IMR-90 (cell line): ENCODE measurements around the gene XPC. TPM values are rescaled to one million over a fixed set of nuclear protein-coding genes. Genes with fewer than 3 reads are reported as not detected.

Experiments used
- ATAC-seq: fragments of 200-7000 bp; cut with Tn5 transposase; 2 replicates; pipeline ENCODE4 v1.9.1; 2020; ENCODE audit warnings: low read depth, mild to moderate bottlenecking, moderate library complexity
- BruUV-seq: library from RNA; stranded (reverse); fragments of 400-500 nt; replicated peaks from 2 replicates; lab custom pipeline; 2021; lab: Mats Ljungman, UMichigan
- CTCF ChIA-PET: fragments of 300-600 bp; formaldehyde crosslinking; extraction: SDS; loops from one replicate; lab custom pipeline; 2021; ENCODE audit warnings: antibody characterized with exemption; lab: Yijun Ruan, JAX
- POLR2A ChIA-PET: fragments of 300-600 bp; sonication (Branson Sonifier 250); formaldehyde crosslinking; loops from one replicate; lab custom pipeline; 2022; ENCODE audit warnings: antibody characterized with exemption; ENCODE audit not compliant: unreplicated experiment; lab: Charles Lee
- DNase-seq: peaks from one replicate; pipeline ENCODE4 v3.0.0; 2013
- H2AFZ ChIP-seq: replicated peaks from 2 replicates; pipeline ENCODE3; 2013; ENCODE audit warnings: low read length, mild to moderate bottlenecking; ENCODE audit not compliant: poor library complexity
- H2AK5ac ChIP-seq: 2 replicates; pipeline ENCODE4 v1.6.1; 2013; ENCODE audit warnings: low read depth, low read length, inconsistent platforms
- H2AK9ac ChIP-seq: replicated peaks from 2 replicates; pipeline ENCODE3; 2013; ENCODE audit warnings: mild to moderate bottlenecking, low read depth, low read length, moderate library complexity; ENCODE audit not compliant: poor library complexity
- H2BK120ac ChIP-seq: 2 replicates; pipeline ENCODE4 v1.6.1; 2013; ENCODE audit warnings: low read depth, low read length, inconsistent platforms
- H2BK15ac ChIP-seq: 3 replicates; pipeline ENCODE4 v1.6.1; 2013; ENCODE audit warnings: low read depth, low read length, inconsistent platforms
- H2BK20ac ChIP-seq: 2 replicates; pipeline ENCODE4 v1.6.1; 2013; ENCODE audit warnings: low read depth, mild to moderate bottlenecking, inconsistent platforms, low read length, moderate library complexity
- H2BK5ac ChIP-seq: 2 replicates; pipeline ENCODE4 v1.6.1; 2013; ENCODE audit warnings: mild to moderate bottlenecking, low read depth, low read length, inconsistent platforms; ENCODE audit not compliant: poor library complexity, severe bottlenecking
- H3K14ac ChIP-seq: replicated peaks from 2 replicates; pipeline ENCODE4 v1.6.1; 2013; ENCODE audit warnings: low read depth, low read length, inconsistent platforms
- H3K18ac ChIP-seq: 2 replicates; pipeline ENCODE4 v1.6.1; 2013; ENCODE audit warnings: low read depth, low read length, control low read depth
- H3K23ac ChIP-seq: 2 replicates; pipeline ENCODE4 v1.6.1; 2013; ENCODE audit warnings: low read depth, low read length, inconsistent platforms
- H3K27ac ChIP-seq: 2 replicates; pipeline ENCODE4 v1.5.1; 2013; ENCODE audit warnings: mild to moderate bottlenecking, control low read depth, low read length; ENCODE audit not compliant: insufficient read depth
- H3K27me3 ChIP-seq: 2 replicates; pipeline ENCODE4 v1.6.1; 2013; ENCODE audit warnings: low read length; ENCODE audit not compliant: control insufficient read depth, insufficient read depth
- H3K36me3 ChIP-seq: 2 replicates; pipeline ENCODE4 v1.6.1; 2013; ENCODE audit warnings: low read length, mixed read lengths; ENCODE audit not compliant: control insufficient read depth, insufficient read depth
- H3K4ac ChIP-seq: 2 replicates; pipeline ENCODE4 v1.6.1; 2013; ENCODE audit warnings: low read depth, low read length, inconsistent platforms
- H3K4me1 ChIP-seq: 2 replicates; pipeline ENCODE4 v1.6.1; 2013; ENCODE audit warnings: low read length, mixed read lengths; ENCODE audit not compliant: control insufficient read depth, insufficient read depth
- H3K4me2 ChIP-seq: 2 replicates; pipeline ENCODE4 v1.6.1; 2013; ENCODE audit warnings: low read depth, mild to moderate bottlenecking, control low read depth, low read length, moderate library complexity
- H3K4me3 ChIP-seq: 2 replicates; pipeline ENCODE4 v1.5.1; 2013; ENCODE audit warnings: low read depth, mild to moderate bottlenecking, control low read depth, low read length, moderate library complexity; ENCODE audit not compliant: insufficient read depth
- H3K56ac ChIP-seq: 2 replicates; pipeline ENCODE4 v1.6.1; 2013; ENCODE audit warnings: low read length, inconsistent platforms; ENCODE audit not compliant: insufficient read depth; ENCODE audit errors: extremely low read depth
- H3K79me1 ChIP-seq, 2 experiments: 2 replicates each; pipeline ENCODE4 v1.6.1; 2013; ENCODE audit warnings: low read length in 2 of 2, inconsistent platforms in 1 of 2, low read depth in 1 of 2
- H3K9ac ChIP-seq: 2 replicates; pipeline ENCODE4 v1.6.1; 2013; ENCODE audit warnings: low read depth, low read length, control low read depth
- H3K9me1 ChIP-seq: 2 replicates; pipeline ENCODE4 v1.6.1; 2013; ENCODE audit warnings: low read length, inconsistent platforms; ENCODE audit not compliant: insufficient read depth
- H3K9me3 ChIP-seq: 2 replicates; pipeline ENCODE4 v1.6.1; 2013; ENCODE audit warnings: low read length; ENCODE audit not compliant: control insufficient read depth, insufficient read depth
- H4K20me1 ChIP-seq: 2 replicates; pipeline ENCODE4 v1.6.1; 2013; ENCODE audit warnings: low read length, inconsistent platforms; ENCODE audit not compliant: insufficient read depth
- H4K5ac ChIP-seq: 2 replicates; pipeline ENCODE4 v1.6.1; 2013; ENCODE audit warnings: mild to moderate bottlenecking, low read depth, low read length, control low read depth
- H4K8ac ChIP-seq, 2 experiments: 2 replicates each; pipeline ENCODE4 v1.6.1; 2013; ENCODE audit warnings: low read depth in 2 of 2, low read length in 2 of 2, control low read depth in 1 of 2, inconsistent platforms in 1 of 2
- H4K91ac ChIP-seq: 2 replicates; pipeline ENCODE4 v1.6.1; 2013; ENCODE audit warnings: low read depth, low read length, inconsistent platforms; ENCODE audit not compliant: insufficient read depth
- BHLHE40 ChIP-seq: fragments of 150-350 bp; IDR thresholded peaks from 2 replicates; pipeline ENCODE4 v1.6.1; 2016; ENCODE audit warnings: mild to moderate bottlenecking, low read depth, low read length
- CEBPB ChIP-seq: IDR thresholded peaks from 2 replicates; pipeline ENCODE4 v1.6.1; 2012; ENCODE audit warnings: low read depth, low read length, improper control_type of control experiment
- CHD1 ChIP-seq: IDR thresholded peaks from 2 replicates; pipeline ENCODE4 v1.6.1; 2012; ENCODE audit warnings: low read depth, low read length, improper control_type of control experiment
- FOS ChIP-seq: fragments of 150-350 bp; IDR thresholded peaks from 2 replicates; pipeline ENCODE4 v1.6.1; 2016; ENCODE audit warnings: low read depth, low read length
- MAFK ChIP-seq: IDR thresholded peaks from 2 replicates; pipeline ENCODE4 v1.6.1; 2012; ENCODE audit warnings: low read depth, low read length, improper control_type of control experiment
- MAZ ChIP-seq: IDR thresholded peaks from 2 replicates; pipeline ENCODE4 v1.6.1; 2012; ENCODE audit warnings: low read depth, mild to moderate bottlenecking, low read length, improper control_type of control experiment, moderate library complexity, borderline replicate concordance
- RCOR1 ChIP-seq: IDR thresholded peaks from 2 replicates; pipeline ENCODE4 v1.6.1; 2012; ENCODE audit warnings: mild to moderate bottlenecking, low read length, improper control_type of control experiment; ENCODE audit not compliant: insufficient replicate concordance
- RFX5 ChIP-seq: IDR thresholded peaks from 2 replicates; pipeline ENCODE4 v1.8.0; 2012; ENCODE audit warnings: low read depth, mild to moderate bottlenecking, low read length, moderate library complexity
- SMC3 ChIP-seq: fragments of 150-350 bp; IDR thresholded peaks from 2 replicates; pipeline ENCODE4 v1.6.1; 2016; ENCODE audit warnings: low read depth, mild to moderate bottlenecking, antibody characterized with exemption, low read length, moderate library complexity
- WGBS, 2 experiments: methylation state at CpG; one replicate each; pipeline versions ENCODE4 v1.1.5 to v1.1.7; 2013; ENCODE audit warnings: missing lambda C conversion rate in 2 of 2; ENCODE audit not compliant: insufficient read length in 1 of 2; ENCODE audit errors: extremely low coverage in 2 of 2; 5-methylcytosine and 5-hydroxymethylcytosine counted together
- dilution Hi-C: fragments of 300-500 bp; cut with HindIII; formaldehyde crosslinking; loops from one replicate; pipeline ENCODE4 v1.14.3; 2018; ENCODE audit warnings: low sequenced_read_pairs; ENCODE audit not compliant: unreplicated experiment
- in situ Hi-C: fragments of 300-500 bp; cut with MboI; formaldehyde crosslinking; loops from 3 replicates; pipeline ENCODE4 v1.14.3; 2019; ENCODE audit warnings: low sequenced_read_pairs, inconsistent platforms, mixed read lengths
- intact Hi-C: fragments of 100-400 bp; cut with micrococcal nuclease; formaldehyde crosslinking; loops from 2 replicates; pipeline ENCODE4 v1.10.0; 2022
- polyA plus RNA-seq, 3 experiments: library from polyadenylated mRNA; depleted of rRNA; stranded (reverse); fragments of >200 nt; gene quantifications; 2 replicates each; pipeline ENCODE4 v1.2.3, GENCODE V29; 2012; ENCODE audit warnings: low replicate concordance in 1 of 3
- total RNA-seq: library from RNA; depleted of rRNA; stranded (reverse); fragments of >200 nt; gene quantifications from 2 replicates; pipeline ENCODE4 v1.2.3, GENCODE V29; 2012
- TF ChIP-seq, protein P1 (sequence below): fragments of 150-350 bp; IDR thresholded peaks from 2 replicates; pipeline ENCODE4 v1.6.1; 2016; ENCODE audit warnings: low read depth, mild to moderate bottlenecking, low read length, moderate library complexity, borderline replicate concordance

The XPC gene
- total and polyA plus RNA-seq, 2 of the 4 experiments (the other 2 are of a cell fraction), result 30.9 to 48.8 TPM

- no peak overlapping the region for H3K4ac ChIP-seq
- H3K9ac ChIP-seq, result no peak overlapping the region
- no TSS peak for BruUV-seq
- peaks cover 11% of the 10 kb centered on the region for H3K4me1 ChIP-seq
- H2BK5ac ChIP-seq, result no peak overlapping the region
- TF ChIP-seq RCOR1 (no peak), FOS (no peak), MAZ (no peak), MAFK (no peak), BHLHE40 (no peak), RFX5 (no peak), CHD1 (no peak), SMC3 (no peak), CEBPB (no peak)
- TF ChIP-seq, protein P1, sequence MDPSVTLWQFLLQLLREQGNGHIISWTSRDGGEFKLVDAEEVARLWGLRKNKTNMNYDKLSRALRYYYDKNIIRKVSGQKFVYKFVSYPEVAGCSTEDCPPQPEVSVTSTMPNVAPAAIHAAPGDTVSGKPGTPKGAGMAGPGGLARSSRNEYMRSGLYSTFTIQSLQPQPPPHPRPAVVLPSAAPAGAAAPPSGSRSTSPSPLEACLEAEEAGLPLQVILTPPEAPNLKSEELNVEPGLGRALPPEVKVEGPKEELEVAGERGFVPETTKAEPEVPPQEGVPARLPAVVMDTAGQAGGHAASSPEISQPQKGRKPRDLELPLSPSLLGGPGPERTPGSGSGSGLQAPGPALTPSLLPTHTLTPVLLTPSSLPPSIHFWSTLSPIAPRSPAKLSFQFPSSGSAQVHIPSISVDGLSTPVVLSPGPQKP, result no peak
- ChIA-PET CTCF (no interaction called here), POLR2A (no interaction called here)
- H3K4me2 ChIP-seq, result no peak overlapping the region
- H4K91ac ChIP-seq, result no peak overlapping the region
- H2BK15ac ChIP-seq, result no peak overlapping the region
- no peak overlapping the region for H2AK5ac ChIP-seq
- H2AFZ ChIP-seq, result no peak overlapping the region
- H3K56ac ChIP-seq, result no peak overlapping the region
- no peak overlapping the region for H2BK120ac ChIP-seq
- DNase-seq, result no peak
- no peak overlapping the region for H3K27ac ChIP-seq
- dilution Hi-C loops, result no loop called here
- H4K5ac ChIP-seq, result no peak overlapping the region
- H2BK20ac ChIP-seq, result no peak overlapping the region
- H3K27me3 ChIP-seq, result no peaks in the 10 kb centered on the region
- no peak overlapping the region for H4K8ac ChIP-seq
- H3K79me1 ChIP-seq, result peaks cover 13 to 24% of the 10 kb centered on the region in 2 experiments
- H3K23ac ChIP-seq, result no peak overlapping the region
- intact Hi-C loops, result no loop called here
- no peak overlapping the region for H3K4me3 ChIP-seq
- H2AK9ac ChIP-seq, result no peak overlapping the region
- no peaks in the 10 kb centered on the region for H3K9me3 ChIP-seq
- no peak overlapping the region for H3K18ac ChIP-seq
- H3K36me3 ChIP-seq, result peaks cover 71% of the 10 kb centered on the region
- no peak for ATAC-seq
- no peak overlapping the region for H3K14ac ChIP-seq
- H4K20me1 ChIP-seq, result no peaks in the 10 kb centered on the region
- 100% methylated on average over 2 of the region's 9 CpGs; no CpG with 5 or more reads in 1 of the 2 experiments for WGBS, 2 experiments
- peaks cover 13% of the 10 kb centered on the region; the same call in 1 of the 2 replicates for H3K9me1 ChIP-seq
- in situ Hi-C loops, result no loop called here
These were observed 28.3 kb downstream of the XPC start for GRCh38 chr3:14150078-14150477.
